ENCODE data around the gene UROC1.

UROC1 gene

GRCh38 chr3:126517291-126517951 lies at the start of gene UROC1:
Gene UROC1 (minus strand): TSS chr3:126517773. CDS start chr3:126517719, 54 bp downstream.
- DNase-seq = no peak

- no peak for DNase-seq
Measured at GRCh38 chr3:126562737-126563276, 45.2 kb upstream of the UROC1 start.

- DNase-seq = no peak
Measured at GRCh38 chr3:126558336-126559071, 40.9 kb upstream of the UROC1 start, which contains the start of gene C3orf22. Gene C3orf22 (minus strand): TSS chr3:126558932. CDS start chr3:126553390, 5,542 bp downstream.

- DNase-seq = no peak
Measured at GRCh38 chr3:126557761-126558160, 40.2 kb upstream of the UROC1 start.

- DNase-seq = no peak
Measured at GRCh38 chr3:126557415-126557745, 39.8 kb upstream of the UROC1 start.

- DNase-seq = no peak
Measured at GRCh38 chr3:126556637-126557414, 39.3 kb upstream of the UROC1 start.

- DNase-seq = no peak
Measured at GRCh38 chr3:126555795-126556636, 38.4 kb upstream of the UROC1 start.

- DNase-seq = no peak
Measured at GRCh38 chr3:126554560-126555525, 37.3 kb upstream of the UROC1 start.

- DNase-seq = no peak
Measured at GRCh38 chr3:126553284-126554084, 35.9 kb upstream of the UROC1 start.

GRCh38 chr3:126552688-126553283 lies 35.2 kb upstream of the UROC1 start:
- no peak for DNase-seq

GRCh38 chr3:126551839-126552687 lies 34.5 kb upstream of the UROC1 start:
- no peak for DNase-seq

- DNase-seq = peak; percentile 21
Measured at GRCh38 chr3:126551121-126551838, 33.7 kb upstream of the UROC1 start.

GRCh38 chr3:126550488-126551051 lies 33.0 kb upstream of the UROC1 start:
- DNase-seq = no peak

- no peak for DNase-seq
Measured at GRCh38 chr3:126549861-126550487, 32.4 kb upstream of the UROC1 start.

- DNase-seq = no peak
Measured at GRCh38 chr3:126548556-126549466, 31.2 kb upstream of the UROC1 start.

GRCh38 chr3:126547721-126548120 lies 30.1 kb upstream of the UROC1 start:
- no peak for DNase-seq

All from midbrain (tissue), 1 donor.